Heart right ventricle (tissue), 16 donors: ENCODE results near the gene GPC5. TPM values are rescaled to one million over a fixed set of nuclear protein-coding genes. Genes with fewer than 3 reads are reported as not detected.

ENCODE experiments used
- ATAC-seq, 8 donors: fragments of 200-7000 bp; cut with Tn5 transposase; one replicate each; pipeline ENCODE4 v1.9.1; 2020; ENCODE audit warnings: mild to moderate bottlenecking in 8 of 8, moderate library complexity in 8 of 8, moderate number of reproducible peaks in 1 of 8
- DNase-seq, 2 donors: peaks; one replicate each; pipeline ENCODE4 v3.0.0-alpha.2; 2020
- H3K27ac ChIP-seq, 10 donors: fragments of 200-600 bp; sonication (generic) in 2 of 10; one replicate each; pipeline versions ENCODE4 v1.5.0 to v1.8.0; 2020 to 2022; ENCODE audit warnings: mild to moderate bottlenecking in 3 of 10
- H3K27me3 ChIP-seq, 7 donors: fragments of 200-600 bp; one replicate each; pipeline ENCODE4 v1.8.0; 2021 to 2022; ENCODE audit warnings: mild to moderate bottlenecking in 2 of 7
- H3K36me3 ChIP-seq, 9 donors: fragments of 200-600 bp; sonication (generic) in 1 of 9; one replicate each; pipeline versions ENCODE4 v1.5.0 to v1.8.0; 2020 to 2022; ENCODE audit warnings: mild to moderate bottlenecking in 2 of 9
- H3K4me1 ChIP-seq, 9 donors: fragments of 200-600 bp; sonication (generic) in 1 of 9; one replicate each; pipeline versions ENCODE4 v1.5.0 to v1.8.0; 2020 to 2022; ENCODE audit warnings: mild to moderate bottlenecking in 4 of 9
- H3K4me3 ChIP-seq, 10 donors: fragments of 200-600 bp; sonication (generic) in 2 of 10; one replicate each; pipeline versions ENCODE4 v1.5.0 to v1.8.0; 2020 to 2022; ENCODE audit warnings: mild to moderate bottlenecking in 7 of 10, moderate library complexity in 2 of 10
- H3K9me3 ChIP-seq, 11 donors: fragments of 200-600 bp in 10 of 11; sonication (generic) in 2 of 11; one replicate each; pipeline versions ENCODE4 v1.5.0 to v1.8.0; 2013 to 2022; ENCODE audit warnings: mild to moderate bottlenecking in 2 of 11, control low read depth in 1 of 11, moderate library complexity in 1 of 11
- WGBS, 2 donors: extraction: QIAGEN DNeasy Blood & Tissue Kit; methylation state at CpG; one replicate each; pipeline ENCODE4 v1.1.7; 2013; ENCODE audit warnings: inconsistent platforms in 1 of 2; 5-methylcytosine and 5-hydroxymethylcytosine counted together
- intact Hi-C, 10 donors: fragments of 100-400 bp; cut with DNase I; formaldehyde crosslinking; loops; one replicate each; pipeline versions ENCODE4 v1.11.1 to v1.14.2; 2022
- polyA plus RNA-seq, 2 donors: library from polyadenylated mRNA; stranded (reverse); fragments of 200-250 nt; gene quantifications; one replicate each; pipeline ENCODE4 v1.2.3, GENCODE V29; 2013
- total RNA-seq, 10 donors: library from RNA; stranded (reverse); fragmentation: NEBNext Ultra II Directional in 3 of 10; extraction: Animal tissue kit (Norgen Biotek cat#: 25700) in 3 of 10; gene quantifications; one replicate each; pipeline versions ENCODE4 v1.2.1 to v1.2.4, GENCODE V29; 2021 to 2023
- TF ChIP-seq, protein P1 (sequence below), 9 donors: fragments of 200-600 bp; sonication (generic) in 2 of 9; IDR thresholded peaks; one replicate each; pipeline versions ENCODE4 v1.5.0 to v1.8.0; 2021 to 2022; ENCODE audit warnings: antibody characterized with exemption in 9 of 9, mild to moderate bottlenecking in 5 of 9, moderate library complexity in 1 of 9
- donor health status: Arrhythmogenic right ventricular cardiomyopathy.
- donor health status: ischemic (EF 13 %, LVEDD 7.1; RV severe dilation, severe dysfunction).
- donor health status: healthy with polysubstance abuse.
- donor health status: DM: no; HTN: yes; CAD: no.
- donor health status: DM: no; HTN: no; CAD: no.
- donor health status: ischemic (EF 25% LVEDD 6.9; RV normal size, moderate dysfunction).
- donor health status: ischemic (EF 25% LVEDD 5.7; RV mildly dilated, moderate dysfunction).
- donor health status: healthy.
- donor health status: DM: yes; HTN: yes; CAD: no.
- donor health status: Ischemic cardiomyopathy.
- donor health status: ischemic (EF 35%, LVEDD 5.7; RV mildly dilated, moderate dysfunction).
- donor health status: nonischemic (EF 11% LVEDD 7.7; RV severe dilation, severe dysfunction).
- donor health status: DM: yes; HTN: yes; CAD: no.
- donor health status: PGD.
- donor health status: ischemic (EF 29% LVEDD 5.4; RV normal size, mild dysfunction).
- donor health status: nonischemic (EF 23%, LVEDD 6.1; RV moderate dilation, normal function).

The GPC5 gene
- total and polyA plus RNA-seq, 12 donors: 0.01 to 3.5 (median 0.70) TPM; not detected in 1

GRCh38 chr13:91701975-91702374, 303.6 kb downstream of the GPC5 start:
- intact Hi-C loops: no loop called here
- H3K9me3 ChIP-seq: peaks cover 0 to 13% (median 0%) of the 10 kb centered on the region in 11 donors
- H3K36me3 ChIP-seq: no peaks in the 10 kb centered on the region
- no peaks in the 10 kb centered on the region for H3K4me1 ChIP-seq
- H3K27ac ChIP-seq: no peak overlapping the region
- ATAC-seq (no peak), DNase-seq (no peak)
- no peak overlapping the region for H3K4me3 ChIP-seq
- no peaks in the 10 kb centered on the region for H3K27me3 ChIP-seq
- TF ChIP-seq, protein P1, sequence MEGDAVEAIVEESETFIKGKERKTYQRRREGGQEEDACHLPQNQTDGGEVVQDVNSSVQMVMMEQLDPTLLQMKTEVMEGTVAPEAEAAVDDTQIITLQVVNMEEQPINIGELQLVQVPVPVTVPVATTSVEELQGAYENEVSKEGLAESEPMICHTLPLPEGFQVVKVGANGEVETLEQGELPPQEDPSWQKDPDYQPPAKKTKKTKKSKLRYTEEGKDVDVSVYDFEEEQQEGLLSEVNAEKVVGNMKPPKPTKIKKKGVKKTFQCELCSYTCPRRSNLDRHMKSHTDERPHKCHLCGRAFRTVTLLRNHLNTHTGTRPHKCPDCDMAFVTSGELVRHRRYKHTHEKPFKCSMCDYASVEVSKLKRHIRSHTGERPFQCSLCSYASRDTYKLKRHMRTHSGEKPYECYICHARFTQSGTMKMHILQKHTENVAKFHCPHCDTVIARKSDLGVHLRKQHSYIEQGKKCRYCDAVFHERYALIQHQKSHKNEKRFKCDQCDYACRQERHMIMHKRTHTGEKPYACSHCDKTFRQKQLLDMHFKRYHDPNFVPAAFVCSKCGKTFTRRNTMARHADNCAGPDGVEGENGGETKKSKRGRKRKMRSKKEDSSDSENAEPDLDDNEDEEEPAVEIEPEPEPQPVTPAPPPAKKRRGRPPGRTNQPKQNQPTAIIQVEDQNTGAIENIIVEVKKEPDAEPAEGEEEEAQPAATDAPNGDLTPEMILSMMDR (IDR thresholded peaks at IDR 0.05): no peak

GRCh38 chr13:91702411-91702810, 304.0 kb downstream of the GPC5 start:
- H3K4me1 ChIP-seq: no peaks in the 10 kb centered on the region
- ATAC-seq (no peak), DNase-seq (no peak)
- no peaks in the 10 kb centered on the region for H3K27me3 ChIP-seq
- no peak overlapping the region for H3K4me3 ChIP-seq
- intact Hi-C loops: no loop called here
- H3K36me3 ChIP-seq: no peaks in the 10 kb centered on the region
- WGBS, 2 donors: 31 to 62% methylated on average over 1 of the region's 1 CpG
- no peak overlapping the region for H3K27ac ChIP-seq
- peaks cover 0 to 13% (median 0%) of the 10 kb centered on the region in 11 donors for H3K9me3 ChIP-seq
- TF ChIP-seq, protein P1 (IDR thresholded peaks at IDR 0.05): no peak

DNA sequence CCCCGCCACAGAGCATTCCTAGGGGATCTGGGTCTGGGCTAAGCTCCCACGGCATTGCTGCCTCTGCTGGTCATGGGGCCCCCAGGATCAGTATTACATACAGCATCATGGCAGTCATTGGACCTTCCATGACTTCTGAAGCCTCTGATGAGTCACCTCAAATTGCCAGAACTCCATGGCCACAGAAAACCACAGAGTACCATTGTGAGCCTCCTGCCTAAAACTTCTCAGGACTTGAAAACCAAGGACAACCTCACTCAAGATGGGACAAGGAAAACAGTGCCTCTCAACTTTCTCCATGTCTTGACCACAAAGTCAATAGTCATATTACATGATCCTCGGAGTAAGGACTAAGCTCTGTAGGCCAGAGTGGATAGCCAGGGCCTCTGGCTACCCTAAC, 306.0 kb downstream of the GPC5 start:
- no peak overlapping the region for H3K4me3 ChIP-seq
- no peak overlapping the region for H3K27ac ChIP-seq
- ATAC-seq (no peak), DNase-seq (no peak)
- intact Hi-C loops: no loop called here
- no peaks in the 10 kb centered on the region for H3K27me3 ChIP-seq
- H3K4me1 ChIP-seq: no peaks in the 10 kb centered on the region
- WGBS, 2 donors: 77 to 81% methylated on average over 3 of the region's 3 CpGs
- no peaks in the 10 kb centered on the region for H3K36me3 ChIP-seq
- H3K9me3 ChIP-seq: peaks cover 0 to 13% (median 0%) of the 10 kb centered on the region in 11 donors
- TF ChIP-seq, protein P1 (IDR thresholded peaks at IDR 0.05): no peak

DNA sequence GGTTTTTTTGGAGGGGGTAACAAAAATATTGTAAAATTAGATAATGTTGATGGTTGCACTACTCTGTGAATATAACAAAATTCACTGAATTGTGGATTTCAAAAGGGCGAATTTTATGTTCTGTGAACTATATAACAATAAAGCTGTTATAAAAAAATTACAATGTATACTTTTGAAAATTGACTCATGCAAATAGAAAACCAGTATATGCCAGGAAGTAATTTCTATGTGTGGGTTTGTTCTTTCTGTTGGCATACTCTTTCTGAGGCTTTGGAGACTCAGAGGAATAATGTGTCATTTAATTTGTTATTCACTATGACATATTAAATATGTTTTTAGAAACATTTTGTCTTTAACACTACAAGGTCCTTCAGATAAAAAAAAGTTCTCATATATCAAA, 310.1 kb downstream of the GPC5 start:
- intact Hi-C loops: no loop called here
- no peak overlapping the region for H3K27ac ChIP-seq
- DNase-seq: no peak
- no peaks in the 10 kb centered on the region for H3K4me1 ChIP-seq
- H3K27me3 ChIP-seq: no peaks in the 10 kb centered on the region
- TF ChIP-seq, protein P1 (IDR thresholded peaks at IDR 0.05): no peak
- no peak for ATAC-seq
- H3K4me3 ChIP-seq: no peak overlapping the region
- WGBS, 2 donors: 47 to 64% methylated on average over 1 of the region's 1 CpG
- H3K36me3 ChIP-seq: no peaks in the 10 kb centered on the region
- H3K9me3 ChIP-seq: peaks cover 0 to under 1% (median 0%) of the 10 kb centered on the region in 11 donors
